ENCODE data around the gene RCVRN.
A peak's percentile ranks its signal among the peaks of the same experiment; 100 is the strongest.

Gene RCVRN

GRCh38 chr17:9905078-9905415 lies at the start of gene RCVRN:
Gene RCVRN, minus strand, starts transcription at chr17:9905271. Its CDS starts 91 bp downstream, at chr17:9905180.
- DNase-seq: no peak

GRCh38 chr17:9953492-9953891 lies 48.4 kb upstream of the RCVRN start:
- no peak for DNase-seq

- DNase-seq: no peak
Observed at GRCh38 chr17:9951803-9952202, 46.7 kb upstream of the RCVRN start.

- DNase-seq: no peak
Observed at GRCh38 chr17:9948928-9949327, 43.9 kb upstream of the RCVRN start.

- no peak for DNase-seq
Observed at GRCh38 chr17:9944704-9945103, 39.6 kb upstream of the RCVRN start.

- DNase-seq: no peak
Observed at GRCh38 chr17:9943343-9943742, 38.3 kb upstream of the RCVRN start.

- no peak for DNase-seq
Observed at GRCh38 chr17:9942885-9943284, 37.8 kb upstream of the RCVRN start.

GRCh38 chr17:9941305-9941704 lies 36.2 kb upstream of the RCVRN start:
- no peak for DNase-seq

- DNase-seq: no peak
Observed at GRCh38 chr17:9940841-9941240, 35.8 kb upstream of the RCVRN start.

GRCh38 chr17:9938764-9939163 lies 33.7 kb upstream of the RCVRN start:
- no peak for DNase-seq

GRCh38 chr17:9937901-9938300 lies 32.8 kb upstream of the RCVRN start:
- no peak for DNase-seq

- DNase-seq: no peak
Observed at GRCh38 chr17:9937241-9937761, 32.2 kb upstream of the RCVRN start.

- no peak for DNase-seq
Observed at GRCh38 chr17:9936095-9936494, 31.0 kb upstream of the RCVRN start.

- no peak for DNase-seq
Observed at GRCh38 chr17:9935408-9935807, 30.3 kb upstream of the RCVRN start.

- no peak for DNase-seq
Observed at GRCh38 chr17:9934331-9934730, 29.3 kb upstream of the RCVRN start.

GRCh38 chr17:9932491-9932890 lies 27.4 kb upstream of the RCVRN start:
- DNase-seq: no peak

GRCh38 chr17:9931144-9931741 lies 26.2 kb upstream of the RCVRN start:
- no peak for DNase-seq

GRCh38 chr17:9929871-9930270 lies 24.8 kb upstream of the RCVRN start:
- no peak for DNase-seq

- no peak for DNase-seq
Observed at GRCh38 chr17:9928601-9929333, 23.7 kb upstream of the RCVRN start.

GRCh38 chr17:9926150-9926804 lies 21.2 kb upstream of the RCVRN start:
- no peak for DNase-seq

GRCh38 chr17:9925457-9925856 lies 20.4 kb upstream of the RCVRN start:
- no peak for DNase-seq

GRCh38 chr17:9924735-9925191 lies 19.7 kb upstream of the RCVRN start:
- peak; percentile 5 for DNase-seq

- no peak for DNase-seq
Observed at GRCh38 chr17:9922012-9922848, 17.2 kb upstream of the RCVRN start.
